Cortex of kidney (tissue), 1 donor: ENCODE data around the gene ZFP3.
"Not testable (repeated sequence)": the region's sequence is repeated elsewhere in the genome, so short reads cannot be mapped to it uniquely, and the experiment has no call there.

Experiments used
- DNase-seq: peaks from one replicate; lab custom pipeline; 2025; lab: John Stamatoyannopoulos, UW

ZFP3 gene

GRCh38 chr17:5138616-5139457, 60.6 kb downstream of the ZFP3 start:
- no peak for DNase-seq

- no peak for DNase-seq
Observed at GRCh38 chr17:5139458-5139732, 61.1 kb downstream of the ZFP3 start.

- DNase-seq, result not testable (repeated sequence)
Observed at GRCh38 chr17:5142877-5143276, 64.6 kb downstream of the ZFP3 start.
